ENCODE measurements around the gene CCNY.

The CCNY gene

GRCh38 chr10:35600193-35600592, 263.9 kb downstream of the CCNY start:
- DNase-seq: no peak

GRCh38 chr10:35605191-35605590, 268.9 kb downstream of the CCNY start, which contains the start of gene GJD4:
TSS of gene GJD4 (plus strand) at chr10:35605341. CDS start at chr10:35605568, 227 bp downstream.
- no peak for DNase-seq

GRCh38 chr10:35606430-35606829, 270.1 kb downstream of the CCNY start:
- DNase-seq: no peak

- DNase-seq: no peak
Observed at GRCh38 chr10:35607475-35608327, 271.4 kb downstream of the CCNY start.

GRCh38 chr10:35608328-35608672, 272.0 kb downstream of the CCNY start:
- DNase-seq: no peak

GRCh38 chr10:35611750-35612149, 275.4 kb downstream of the CCNY start:
- DNase-seq: no peak

- DNase-seq: no peak
Observed at GRCh38 chr10:35612385-35613106, 276.2 kb downstream of the CCNY start.

GRCh38 chr10:35613107-35613440, 276.8 kb downstream of the CCNY start:
- DNase-seq: no peak

- no peak for DNase-seq
Observed at GRCh38 chr10:35613597-35614226, 277.4 kb downstream of the CCNY start.

GRCh38 chr10:35614312-35614711, 278.0 kb downstream of the CCNY start:
- no peak for DNase-seq
